ENCODE measurements around the gene VAT1L. TPM values are rescaled to one million over a fixed set of nuclear protein-coding genes. Genes with fewer than 3 reads are reported as not detected.

Gene VAT1L
- polyA plus RNA-seq, 1 of the 3 experiments (the other 2 are of a cell fraction), result 52.5 TPM

GRCh38 chr16:77944631-77945030, 156.3 kb downstream of the VAT1L start (continued):
- TF ChIP-seq REST (IDR thresholded peaks at IDR 0.05; ENCODE audit: low read depth, low read length) (no peak), NRF1 (IDR thresholded peaks at IDR 0.05; ENCODE audit: low read depth, low read length) (no peak), GATA2 (CRISPR knock-in tag; IDR thresholded peaks at IDR 0.05) (no peak), MAX (IDR thresholded peaks at IDR 0.05; ENCODE audit: low read depth) (no peak), MXI1 (IDR thresholded peaks at IDR 0.05; ENCODE audit: low read depth, low read length) (no peak), POLR2AphosphoS5 (IDR thresholded peaks at IDR 0.05; ENCODE audit: low read depth, low read length) (no peak), EZH2phosphoT487 (IDR thresholded peaks at IDR 0.05; ENCODE audit: borderline replicate concordance, low read depth) (no peak), NFIC (IDR thresholded peaks at IDR 0.05; ENCODE audit: borderline replicate concordance) (no peak)

GRCh38 chr16:77945126-77945525, 156.8 kb downstream of the VAT1L start:
- H3K4me2 ChIP-seq, result no peak overlapping the region
- no peak overlapping the region for H3K4me3 ChIP-seq (ENCODE audit: low read depth in 2 of 2, low read length in 1 of 2)
- peaks cover 0 to 5% of the 10 kb centered on the region in 2 experiments; a peak in 1 of 4 replicates for H3K4me1 ChIP-seq (ENCODE audit: control insufficient read depth in 1 of 2, insufficient read depth in 2 of 2, low read depth in 1 of 2, low read length in 1 of 2)
- POLR2A ChIA-PET, result no interaction called here
- DNase-seq, result no peak
- no peaks in the 10 kb centered on the region for H3K9me2 ChIP-seq
- H3K9me3 ChIP-seq, result no peaks in the 10 kb centered on the region
- no peak overlapping the region for H2AFZ ChIP-seq (ENCODE audit: low read depth)
- no peak overlapping the region for H3K9ac ChIP-seq
- no peaks in the 10 kb centered on the region for H3F3A ChIP-seq (replicated peaks; ENCODE audit: insufficient read depth)
- H4K20me1 ChIP-seq (ENCODE audit: insufficient read depth), result no peaks in the 10 kb centered on the region
- no peaks in the 10 kb centered on the region for H3K36me3 ChIP-seq (replicated peaks in 1 of 2; ENCODE audit: control insufficient read depth in 1 of 2, insufficient read depth in 2 of 2, low read length in 1 of 2)
- CTCF ChIA-PET, result no interaction called here
- no peak for TF ChIP-seq SMC3 (IDR thresholded peaks at IDR 0.05; ENCODE audit: low read depth, low read length)
- no peak for TF ChIP-seq FOSL2 (IDR thresholded peaks at IDR 0.05; ENCODE audit: borderline replicate concordance, low read depth)
- no peak for TF ChIP-seq GATA2 (CRISPR knock-in tag; IDR thresholded peaks at IDR 0.05)
- no peak for TF ChIP-seq ZBTB33 (IDR thresholded peaks at IDR 0.05; ENCODE audit: borderline replicate concordance, low read depth)
- TF ChIP-seq EP300 (IDR thresholded peaks at IDR 0.05; ENCODE audit: borderline replicate concordance in 1 of 2, low read depth in 1 of 2, low read length in 1 of 2), result no peak
- no peaks in the 10 kb centered on the region for H3K79me2 ChIP-seq (ENCODE audit: insufficient read depth)
- WGBS (ENCODE audit: low lambda C conversion rate), result 75% methylated on average over 4 of the region's 4 CpGs
- no peaks in the 10 kb centered on the region for H3K27me3 ChIP-seq (ENCODE audit: insufficient read depth)
- no peak overlapping the region for H3K27ac ChIP-seq (ENCODE audit: low read depth in 2 of 2, low read length in 1 of 2)
